IPS-20b (cell line): ENCODE data around the gene RUNX3.

Source experiments
- H3K27ac ChIP-seq: one replicate; pipeline ENCODE4 v1.5.1; 2013; ENCODE audit warnings: low read length
- H3K27me3 ChIP-seq: 2 replicates; pipeline ENCODE4 v1.6.1; 2013; ENCODE audit warnings: mild to moderate bottlenecking, low read length, inconsistent platforms; ENCODE audit not compliant: insufficient read depth
- H3K36me3 ChIP-seq: 2 replicates; pipeline ENCODE4 v1.6.1; 2013; ENCODE audit warnings: low read depth, mild to moderate bottlenecking, inconsistent platforms, low read length, moderate library complexity; ENCODE audit not compliant: insufficient read depth
- H3K4me1 ChIP-seq: 2 replicates; pipeline ENCODE4 v1.6.1; 2013; ENCODE audit warnings: mild to moderate bottlenecking, control low read depth, inconsistent platforms, low read length, moderate library complexity; ENCODE audit not compliant: insufficient read depth
- H3K4me3 ChIP-seq: 2 replicates; pipeline ENCODE4 v1.5.1; 2013; ENCODE audit warnings: mild to moderate bottlenecking, low read length, inconsistent platforms
- H3K9ac ChIP-seq: 2 replicates; pipeline ENCODE4 v1.6.1; 2013; ENCODE audit warnings: low read depth, mild to moderate bottlenecking, inconsistent platforms, low read length, moderate library complexity
- H3K9me3 ChIP-seq: 2 replicates; pipeline ENCODE4 v1.6.1; 2013; ENCODE audit warnings: mild to moderate bottlenecking, low read depth, low read length, inconsistent platforms; ENCODE audit not compliant: insufficient read depth

RUNX3 gene

GRCh38 chr1:24968941-24969585 is 39.0 kb upstream of the RUNX3 start:
- no peak overlapping the region for H3K27ac ChIP-seq
- no peaks in the 10 kb centered on the region for H3K9me3 ChIP-seq
- H3K9ac ChIP-seq = no peak overlapping the region
- no peaks in the 10 kb centered on the region for H3K27me3 ChIP-seq
- H3K4me1 ChIP-seq = peaks cover 15% of the 10 kb centered on the region
- H3K4me3 ChIP-seq = no peak overlapping the region
- H3K36me3 ChIP-seq = no peaks in the 10 kb centered on the region

- peaks cover 15% of the 10 kb centered on the region for H3K4me1 ChIP-seq
- H3K27ac ChIP-seq = no peak overlapping the region
Measured at GRCh38 chr1:24967962-24968361, 37.9 kb upstream of the RUNX3 start.

GRCh38 chr1:24967555-24967954 is 37.5 kb upstream of the RUNX3 start:
- Histone ChIP-seq H3K27me3 (no peaks in the 10 kb centered on the region), H3K36me3 (no peaks in the 10 kb centered on the region), H3K9me3 (no peaks in the 10 kb centered on the region), H3K4me1 (peaks cover 15% of the 10 kb centered on the region), H3K4me3 (no peak overlapping the region), H3K27ac (no peak overlapping the region), H3K9ac (no peak overlapping the region)

More at GRCh38 chr1:24967962-24968361, 37.9 kb upstream of the RUNX3 start:
- H3K9ac ChIP-seq = no peak overlapping the region
- no peaks in the 10 kb centered on the region for H3K9me3 ChIP-seq
- no peaks in the 10 kb centered on the region for H3K36me3 ChIP-seq
- H3K4me3 ChIP-seq = no peak overlapping the region
- H3K27me3 ChIP-seq = no peaks in the 10 kb centered on the region

- Histone ChIP-seq H3K27ac (no peak overlapping the region), H3K36me3 (no peaks in the 10 kb centered on the region), H3K9me3 (no peaks in the 10 kb centered on the region), H3K4me3 (no peak overlapping the region), H3K4me1 (peaks cover 7% of the 10 kb centered on the region), H3K27me3 (no peaks in the 10 kb centered on the region), H3K9ac (no peak overlapping the region)
Measured at GRCh38 chr1:24966724-24967346, 36.8 kb upstream of the RUNX3 start.

GRCh38 chr1:24966121-24966723 is 36.1 kb upstream of the RUNX3 start:
- H3K9ac ChIP-seq = no peak overlapping the region
- H3K4me1 ChIP-seq = peaks cover 5% of the 10 kb centered on the region; the same call in 1 of the 2 replicates
- H3K9me3 ChIP-seq = no peaks in the 10 kb centered on the region
- no peaks in the 10 kb centered on the region for H3K36me3 ChIP-seq
- H3K4me3 ChIP-seq = no peak overlapping the region
- no peak overlapping the region for H3K27ac ChIP-seq
- H3K27me3 ChIP-seq = no peaks in the 10 kb centered on the region

- H3K9me3 ChIP-seq = no peaks in the 10 kb centered on the region
- no peak overlapping the region for H3K27ac ChIP-seq
- H3K4me1 ChIP-seq = 0 out of 2 replicates have a peak, but pooled peaks cover 1% of the 10 kb centered on the region
- no peak overlapping the region for H3K9ac ChIP-seq
- no peak overlapping the region for H3K4me3 ChIP-seq
- H3K36me3 ChIP-seq = no peaks in the 10 kb centered on the region
- no peaks in the 10 kb centered on the region for H3K27me3 ChIP-seq
Measured at GRCh38 chr1:24965571-24965930, 35.5 kb upstream of the RUNX3 start.

- Histone ChIP-seq H3K4me3 (no peak overlapping the region), H3K9me3 (no peaks in the 10 kb centered on the region), H3K4me1 (no peaks in the 10 kb centered on the region), H3K27ac (no peak overlapping the region), H3K9ac (no peak overlapping the region), H3K27me3 (no peaks in the 10 kb centered on the region), H3K36me3 (no peaks in the 10 kb centered on the region)
Measured at GRCh38 chr1:24964811-24965570, 34.9 kb upstream of the RUNX3 start.

GRCh38 chr1:24963943-24964693 is 34.0 kb upstream of the RUNX3 start:
- Histone ChIP-seq H3K4me1 (no peaks in the 10 kb centered on the region), H3K36me3 (no peaks in the 10 kb centered on the region), H3K27ac (no peak overlapping the region), H3K9ac (no peak overlapping the region), H3K27me3 (no peaks in the 10 kb centered on the region), H3K4me3 (no peak overlapping the region), H3K9me3 (no peaks in the 10 kb centered on the region)

GRCh38 chr1:24963099-24963872 is 33.2 kb upstream of the RUNX3 start:
- Histone ChIP-seq H3K4me3 (no peak overlapping the region), H3K36me3 (no peaks in the 10 kb centered on the region), H3K27ac (no peak overlapping the region), H3K9me3 (no peaks in the 10 kb centered on the region), H3K4me1 (no peaks in the 10 kb centered on the region), H3K27me3 (no peaks in the 10 kb centered on the region), H3K9ac (no peak overlapping the region)

GRCh38 chr1:24961961-24962861 is 32.1 kb upstream of the RUNX3 start:
- Histone ChIP-seq H3K9ac (no peak overlapping the region), H3K9me3 (no peaks in the 10 kb centered on the region), H3K27me3 (no peaks in the 10 kb centered on the region), H3K4me3 (no peak overlapping the region), H3K27ac (no peak overlapping the region), H3K36me3 (no peaks in the 10 kb centered on the region), H3K4me1 (no peaks in the 10 kb centered on the region)
